Hepatic stellate cell (primary cell): ENCODE results near the gene UBE2H.

Experiments used
- DNase-seq: peaks from one replicate; pipeline ENCODE4 v3.0.0; 2011; ENCODE audit warnings: low spot score

The UBE2H gene

GRCh38 chr7:129950191-129950932 is 2.4 kb downstream of the UBE2H start:
- no peak for DNase-seq

GRCh38 chr7:129949292-129950133 is 3.2 kb downstream of the UBE2H start:
- DNase-seq, result peak; percentile 74

GRCh38 chr7:129948877-129949291 is 3.9 kb downstream of the UBE2H start:
- peak; percentile 86 for DNase-seq

- DNase-seq, result no peak
Observed at GRCh38 chr7:129948338-129948737, 4.4 kb downstream of the UBE2H start.

GRCh38 chr7:129947701-129948100 is 5.1 kb downstream of the UBE2H start:
- DNase-seq, result no peak

- DNase-seq, result no peak
Observed at GRCh38 chr7:129947049-129947448, 5.7 kb downstream of the UBE2H start.

- DNase-seq, result no peak
Observed at GRCh38 chr7:129946282-129946681, 6.5 kb downstream of the UBE2H start.

GRCh38 chr7:129943352-129943751 is 9.4 kb downstream of the UBE2H start:
- DNase-seq, result no peak

- DNase-seq, result no peak
Observed at GRCh38 chr7:129940329-129940728, 12.4 kb downstream of the UBE2H start.

GRCh38 chr7:129939881-129940280 is 12.9 kb downstream of the UBE2H start:
- DNase-seq, result no peak

GRCh38 chr7:129933627-129934026 is 19.1 kb downstream of the UBE2H start:
- no peak for DNase-seq

- DNase-seq, result no peak
Observed at GRCh38 chr7:129926618-129927017, 26.1 kb downstream of the UBE2H start.

GRCh38 chr7:129925416-129926002 is 27.3 kb downstream of the UBE2H start:
- DNase-seq, result peak; percentile 28

- no peak for DNase-seq
Observed at GRCh38 chr7:129924602-129925001, 28.2 kb downstream of the UBE2H start.

- DNase-seq, result peak; percentile 67
Observed at GRCh38 chr7:129923709-129924108, 29.1 kb downstream of the UBE2H start.

GRCh38 chr7:129919492-129919891 is 33.3 kb downstream of the UBE2H start:
- DNase-seq, result no peak

- DNase-seq, result no peak
Observed at GRCh38 chr7:129918922-129919321, 33.8 kb downstream of the UBE2H start.

GRCh38 chr7:129917934-129918333 is 34.8 kb downstream of the UBE2H start:
- DNase-seq, result no peak

GRCh38 chr7:129914536-129915272 is 38.1 kb downstream of the UBE2H start:
- DNase-seq, result no peak

GRCh38 chr7:129913428-129913827 is 39.3 kb downstream of the UBE2H start:
- DNase-seq, result no peak

- no peak for DNase-seq
Observed at GRCh38 chr7:129911790-129912189, 41.0 kb downstream of the UBE2H start.

GRCh38 chr7:129909669-129910068 is 43.1 kb downstream of the UBE2H start:
- DNase-seq, result no peak
